Body of pancreas (tissue), 4 donors: ENCODE measurements around the gene TMEM91. TPM values are rescaled to one million over a fixed set of nuclear protein-coding genes. Genes with fewer than 3 reads are reported as not detected.

Experiments
- ATAC-seq: fragments of 150-250 bp; one replicate; pipeline ENCODE4 v1.9.1; 2016
- DNase-seq, 4 donors: peaks; one replicate each; pipeline ENCODE4 v3.0.0-alpha.2; 2019
- H3K27ac ChIP-seq, 4 donors: fragments of 200-600 bp; sonication (generic); 1 replicate in 3 of 4; 2 replicates in 1 of 4; pipeline versions ENCODE4 v1.5.1 to v1.6.1; 2016 to 2019; ENCODE audit warnings: mild to moderate bottlenecking in 1 of 4, mixed read lengths in 1 of 4, moderate library complexity in 1 of 4
- H3K27me3 ChIP-seq, 2 donors: fragments of 200-600 bp; sonication (generic); one replicate each; pipeline ENCODE4 v1.6.0; 2016; ENCODE audit warnings: mild to moderate bottlenecking in 1 of 2
- H3K36me3 ChIP-seq, 2 donors: fragments of 200-600 bp; sonication (generic); replicated peaks in 1 of 2; 2 replicates each; pipeline ENCODE4 v1.5.1; 2016; ENCODE audit warnings: low read depth in 2 of 2; ENCODE audit not compliant: insufficient read depth in 1 of 2
- H3K4me1 ChIP-seq: fragments of 200-600 bp; sonication (generic); one replicate; pipeline ENCODE4 v1.6.0; 2016
- H3K4me3 ChIP-seq, 2 donors: fragments of 200-600 bp; sonication (generic); 1 replicate in 1 of 2; 2 replicates in 1 of 2; pipeline ENCODE4 v1.5.1; 2016 to 2019
- H3K9me3 ChIP-seq, 3 donors: fragments of 200-600 bp; sonication (generic); 1 replicate in 2 of 3; 2 replicates in 1 of 3; pipeline ENCODE4 v1.5.1; 2016
- CTCF ChIP-seq, 7 experiments: fragments of 450-650 bp in 4 of 7; fragments of 200-600 bp in 3 of 7; sonication (generic) in 3 of 7; IDR thresholded peaks; one replicate each; pipeline ENCODE4 v1.5.1; 2016 to 2019; ENCODE audit warnings: antibody characterized with exemption in 7 of 7
- POLR2A ChIP-seq, 3 donors: fragments of 450-650 bp; IDR thresholded peaks; one replicate each; pipeline ENCODE4 v1.6.1; 2016; ENCODE audit warnings: antibody characterized with exemption in 3 of 3, mild to moderate bottlenecking in 2 of 3
- WGBS, 2 donors: methylation state at CpG; one replicate each; pipeline ENCODE4 v1.1.5; 2017; 5-methylcytosine and 5-hydroxymethylcytosine counted together
- intact Hi-C: fragments of 100-400 bp; cut with DNase I; formaldehyde crosslinking; loops from one replicate; pipeline ENCODE4 v1.15.1; 2023
- total RNA-seq, 2 donors: library from RNA; depleted of rRNA; stranded (reverse); fragments of >200 nt; gene quantifications; one replicate each; pipeline ENCODE4 v1.1.0, GENCODE V29; 2016

TMEM91 gene
- total RNA-seq, 2 donors from 2014 or later: 7.5 to 15.5 TPM

GRCh38 chr19:41422955-41423354 is 46.6 kb downstream of the TMEM91 start:
- ATAC-seq (no peak), DNase-seq (no peak)
- intact Hi-C loops: no loop called here
- H3K4me1 ChIP-seq: no peaks in the 10 kb centered on the region
- WGBS, 2 donors: 90 to 95% methylated on average over 6 to 11 of the region's 12 CpGs
- no peaks in the 10 kb centered on the region for H3K27me3 ChIP-seq
- H3K4me3 ChIP-seq: no peak overlapping the region
- TF ChIP-seq CTCF (IDR thresholded peaks at IDR 0.05) (no peak), POLR2A (IDR thresholded peaks at IDR 0.05) (no peak)
- no peaks in the 10 kb centered on the region for H3K9me3 ChIP-seq
- H3K36me3 ChIP-seq: peaks cover 0 to 32% of the 10 kb centered on the region in 2 donors
- no peak overlapping the region for H3K27ac ChIP-seq

GRCh38 chr19:41424335-41425173 is 48.2 kb downstream of the TMEM91 start:
- no peaks in the 10 kb centered on the region for H3K9me3 ChIP-seq
- DNase-seq (no peak), ATAC-seq (no peak)
- peaks cover 9% of the 10 kb centered on the region for H3K4me1 ChIP-seq
- no peak overlapping the region for H3K27ac ChIP-seq
- H3K27me3 ChIP-seq: no peaks in the 10 kb centered on the region
- peaks cover 0 to 25% of the 10 kb centered on the region in 2 donors for H3K36me3 ChIP-seq
- no peak for TF ChIP-seq CTCF (IDR thresholded peaks at IDR 0.05)
- no peak for TF ChIP-seq POLR2A (IDR thresholded peaks at IDR 0.05)
- no peak overlapping the region for H3K4me3 ChIP-seq
- intact Hi-C loops: no loop called here
- 87 to 95% methylated on average over 10 to 21 of the region's 21 CpGs for WGBS, 2 donors

GRCh38 chr19:41425174-41426115 is 49.1 kb downstream of the TMEM91 start:
- DNase-seq: no peak
- intact Hi-C loops: no loop called here
- H3K36me3 ChIP-seq: peaks cover 0 to 25% of the 10 kb centered on the region in 2 donors
- H3K27me3 ChIP-seq: no peaks in the 10 kb centered on the region
- H3K27ac ChIP-seq: no peak overlapping the region
- H3K4me1 ChIP-seq: peaks cover 9% of the 10 kb centered on the region
- no peak overlapping the region for H3K4me3 ChIP-seq
- WGBS, 2 donors: 89 to 93% methylated on average over 10 to 28 of the region's 28 CpGs
- no peaks in the 10 kb centered on the region for H3K9me3 ChIP-seq
- TF ChIP-seq POLR2A (IDR thresholded peaks at IDR 0.05) (no peak), CTCF (IDR thresholded peaks at IDR 0.05) (no peak)
- ATAC-seq: no peak

- no peaks in the 10 kb centered on the region for H3K9me3 ChIP-seq
- 80 to 93% methylated on average over 16 to 33 of the region's 36 CpGs for WGBS, 2 donors
- H3K4me1 ChIP-seq: peaks cover 9% of the 10 kb centered on the region
- DNase-seq (no peak), ATAC-seq (no peak)
- H3K27me3 ChIP-seq: no peaks in the 10 kb centered on the region
- H3K36me3 ChIP-seq: peaks cover 0 to 22% of the 10 kb centered on the region in 2 donors
- TF ChIP-seq POLR2A (IDR thresholded peaks at IDR 0.05) (no peak), CTCF (IDR thresholded peaks at IDR 0.05) (no peak)
- no peak overlapping the region for H3K4me3 ChIP-seq
- intact Hi-C loops: no loop called here
- peak overlapping the region; percentile 78 to 85 (median 81) for H3K27ac ChIP-seq
Observed at GRCh38 chr19:41426116-41426841, 49.9 kb downstream of the TMEM91 start.
